DND-41 (cell line): Measurements from ENCODE around the gene ATP1B3.

Experiments
- ATAC-seq: fragments of 200-7000 bp; cut with Tn5 transposase; 3 replicates; pipeline ENCODE4 v1.9.1; 2021; ENCODE audit warnings: low read depth; ENCODE audit not compliant: insufficient read depth
- DNase-seq: peaks from one replicate; pipeline ENCODE4 v3.0.0-alpha.2; 2020
- H2AFZ ChIP-seq: 2 replicates; pipeline ENCODE4 v1.6.0; 2012; ENCODE audit warnings: low read depth, low read length
- H3K27ac ChIP-seq: 2 replicates; pipeline ENCODE4 v1.5.1; 2012; ENCODE audit warnings: low read length, inconsistent platforms
- H3K27me3 ChIP-seq: fragments of 200-600 bp; sonication (generic); 2 replicates; pipeline ENCODE4 v1.6.0; 2012; ENCODE audit warnings: low read length, mild to moderate bottlenecking, inconsistent platforms; ENCODE audit not compliant: insufficient read depth, poor library complexity
- H3K36me3 ChIP-seq: 2 replicates; pipeline ENCODE4 v1.5.1; 2012; ENCODE audit warnings: low read length, inconsistent platforms; ENCODE audit not compliant: insufficient read depth
- H3K4me1 ChIP-seq: 2 replicates; pipeline ENCODE4 v1.5.1; 2012; ENCODE audit warnings: mild to moderate bottlenecking, low read length; ENCODE audit not compliant: insufficient read depth
- H3K4me2 ChIP-seq: 2 replicates; pipeline ENCODE4 v1.6.0; 2012; ENCODE audit warnings: mild to moderate bottlenecking, moderate library complexity, low read length, inconsistent platforms; ENCODE audit not compliant: insufficient read depth
- H3K4me3 ChIP-seq, 2 experiments: fragments of 200-600 bp in 1 of 2; shearing (Covaris generic) in 1 of 2; 2 replicates each; pipeline ENCODE4 v1.5.1; 2012 to 2016; ENCODE audit warnings: inconsistent platforms in 2 of 2, low read length in 2 of 2, mild to moderate bottlenecking in 2 of 2, low read depth in 1 of 2, moderate library complexity in 1 of 2
- H3K79me2 ChIP-seq: 2 replicates; pipeline ENCODE4 v1.6.0; 2012; ENCODE audit warnings: low read length, inconsistent platforms; ENCODE audit not compliant: insufficient read depth
- H3K9ac ChIP-seq: 2 replicates; pipeline ENCODE4 v1.6.0; 2012; ENCODE audit warnings: low read depth, mild to moderate bottlenecking, inconsistent platforms, low read length, moderate library complexity
- H3K9me3 ChIP-seq: 2 replicates; pipeline ENCODE4 v1.5.1; 2012; ENCODE audit warnings: low read length, moderate library complexity, mild to moderate bottlenecking, inconsistent platforms; ENCODE audit not compliant: insufficient read depth, severe bottlenecking
- H4K20me1 ChIP-seq: 2 replicates; pipeline ENCODE4 v1.6.0; 2012; ENCODE audit warnings: low read length; ENCODE audit not compliant: insufficient read depth
- EZH2 ChIP-seq: IDR thresholded peaks from 3 replicates; pipeline ENCODE4 v1.6.1; 2012; ENCODE audit warnings: borderline replicate concordance, low read depth, mild to moderate bottlenecking, moderate library complexity, low read length, inconsistent platforms; ENCODE audit not compliant: severe bottlenecking
- TF ChIP-seq, protein P1 (sequence below): IDR thresholded peaks from 2 replicates; pipeline ENCODE4 v1.5.1; 2012; ENCODE audit warnings: borderline replicate concordance, low read length, moderate library complexity, mild to moderate bottlenecking; ENCODE audit not compliant: poor library complexity, severe bottlenecking; ENCODE audit errors: extremely low read depth

The ATP1B3 gene

DNA sequence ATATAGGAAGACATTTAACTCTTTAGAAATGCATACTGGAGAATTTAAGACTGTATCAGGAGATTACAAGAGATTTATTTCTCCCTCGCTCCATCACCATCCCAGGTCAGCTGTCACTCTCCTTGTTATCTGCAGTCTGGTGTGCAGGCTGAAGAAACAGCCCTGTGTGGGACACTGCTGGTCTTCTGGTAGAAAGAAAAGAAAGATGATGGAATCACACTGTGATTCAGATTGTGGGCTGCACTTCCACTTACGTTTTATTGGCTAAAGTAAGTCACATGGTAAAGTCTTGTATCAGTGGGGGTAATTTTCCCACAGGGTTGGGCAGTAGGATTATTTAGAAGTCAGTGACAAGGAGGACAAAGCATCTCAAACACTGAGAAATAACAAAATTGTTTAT is 18.1 kb upstream of the ATP1B3 start:
- Histone ChIP-seq H2AFZ (no peak overlapping the region), H3K36me3 (no peaks in the 10 kb centered on the region), H3K9ac (no peak overlapping the region), H3K4me1 (no peaks in the 10 kb centered on the region), H4K20me1 (no peaks in the 10 kb centered on the region), H3K9me3 (no peaks in the 10 kb centered on the region), H3K27me3 (no peaks in the 10 kb centered on the region), H3K79me2 (no peaks in the 10 kb centered on the region), H3K27ac (no peak overlapping the region), H3K4me3 (no peak overlapping the region), H3K4me2 (no peak overlapping the region)
- ATAC-seq, result no peak
- TF ChIP-seq, protein P1, sequence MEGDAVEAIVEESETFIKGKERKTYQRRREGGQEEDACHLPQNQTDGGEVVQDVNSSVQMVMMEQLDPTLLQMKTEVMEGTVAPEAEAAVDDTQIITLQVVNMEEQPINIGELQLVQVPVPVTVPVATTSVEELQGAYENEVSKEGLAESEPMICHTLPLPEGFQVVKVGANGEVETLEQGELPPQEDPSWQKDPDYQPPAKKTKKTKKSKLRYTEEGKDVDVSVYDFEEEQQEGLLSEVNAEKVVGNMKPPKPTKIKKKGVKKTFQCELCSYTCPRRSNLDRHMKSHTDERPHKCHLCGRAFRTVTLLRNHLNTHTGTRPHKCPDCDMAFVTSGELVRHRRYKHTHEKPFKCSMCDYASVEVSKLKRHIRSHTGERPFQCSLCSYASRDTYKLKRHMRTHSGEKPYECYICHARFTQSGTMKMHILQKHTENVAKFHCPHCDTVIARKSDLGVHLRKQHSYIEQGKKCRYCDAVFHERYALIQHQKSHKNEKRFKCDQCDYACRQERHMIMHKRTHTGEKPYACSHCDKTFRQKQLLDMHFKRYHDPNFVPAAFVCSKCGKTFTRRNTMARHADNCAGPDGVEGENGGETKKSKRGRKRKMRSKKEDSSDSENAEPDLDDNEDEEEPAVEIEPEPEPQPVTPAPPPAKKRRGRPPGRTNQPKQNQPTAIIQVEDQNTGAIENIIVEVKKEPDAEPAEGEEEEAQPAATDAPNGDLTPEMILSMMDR, result no peak
- no peak for TF ChIP-seq EZH2
- no peak for DNase-seq

DNA sequence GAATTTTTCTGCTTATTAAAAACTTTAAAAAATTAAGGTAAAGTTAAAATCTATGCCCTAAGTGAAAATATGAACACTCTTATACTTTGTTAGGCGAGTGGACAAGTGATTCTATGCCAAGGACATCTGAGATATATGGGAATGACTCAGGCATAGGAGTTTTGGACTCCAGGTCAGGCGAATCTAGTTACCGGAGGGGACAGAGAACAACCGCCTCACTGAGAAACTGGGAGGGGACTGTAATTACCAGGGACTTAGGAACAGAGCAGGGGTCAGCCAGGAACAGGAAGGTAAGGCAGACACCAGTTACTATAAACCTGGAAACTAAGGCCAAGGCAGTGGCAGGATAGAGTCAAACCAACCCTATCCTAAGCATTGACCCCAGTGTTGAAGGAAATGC is 16.8 kb upstream of the ATP1B3 start:
- ATAC-seq, result no peak
- Histone ChIP-seq H3K27ac (no peak overlapping the region), H3K79me2 (no peaks in the 10 kb centered on the region), H3K4me3 (no peak overlapping the region), H3K4me2 (no peak overlapping the region), H3K4me1 (no peaks in the 10 kb centered on the region), H2AFZ (no peak overlapping the region), H3K36me3 (no peaks in the 10 kb centered on the region), H3K9ac (no peak overlapping the region), H3K27me3 (no peaks in the 10 kb centered on the region), H4K20me1 (no peaks in the 10 kb centered on the region), H3K9me3 (no peaks in the 10 kb centered on the region)
- TF ChIP-seq, protein P1, result no peak
- no peak for TF ChIP-seq EZH2
- no peak for DNase-seq

DNA sequence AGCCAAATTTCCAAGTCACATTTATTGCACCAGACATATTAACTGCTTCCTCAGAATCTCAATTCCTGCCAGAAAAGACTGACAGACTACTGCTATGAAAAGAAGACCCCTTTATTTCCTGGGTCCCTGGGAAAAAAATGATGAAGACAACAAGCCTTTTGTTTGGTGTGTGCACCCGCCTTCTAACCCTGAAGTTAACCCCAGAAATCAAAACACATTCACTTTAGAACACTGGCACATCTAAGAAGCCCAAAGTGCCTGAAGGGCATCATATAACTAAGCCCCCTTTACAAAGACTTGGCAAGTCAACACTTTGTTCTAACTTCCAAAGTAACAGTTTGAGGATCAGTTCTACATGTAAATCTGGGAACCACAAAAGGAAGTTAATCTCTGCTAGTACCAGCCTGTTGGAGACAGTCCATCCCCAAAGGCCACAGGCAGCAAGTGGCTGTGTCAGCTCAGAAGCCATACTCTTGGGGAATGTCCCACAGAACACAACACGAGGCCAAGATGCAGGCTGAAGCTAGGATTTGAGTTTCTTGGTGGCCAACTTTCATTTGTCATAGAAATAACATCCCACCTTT is 16.3 kb upstream of the ATP1B3 start:
- H3K9me3 ChIP-seq, result no peaks in the 10 kb centered on the region
- H3K27me3 ChIP-seq, result no peaks in the 10 kb centered on the region
- no peak overlapping the region for H3K27ac ChIP-seq
- TF ChIP-seq, protein P1, result no peak
- ATAC-seq (no peak), DNase-seq (no peak)
- no peak overlapping the region for H2AFZ ChIP-seq
- no peak overlapping the region for H3K4me3 ChIP-seq
- no peaks in the 10 kb centered on the region for H3K4me1 ChIP-seq
- no peaks in the 10 kb centered on the region for H3K36me3 ChIP-seq
- no peak overlapping the region for H3K9ac ChIP-seq
- no peaks in the 10 kb centered on the region for H4K20me1 ChIP-seq
- no peaks in the 10 kb centered on the region for H3K79me2 ChIP-seq
- no peak overlapping the region for H3K4me2 ChIP-seq
